ENCODE results near the gene CPXM2.

CPXM2 gene

GRCh38 chr10:123891144-123892071, at the start of gene CPXM2:
CPXM2 (minus strand) TSS chr10:123891807; CDS start chr10:123891659, 148 bp downstream.
- DNase-seq: no peak

GRCh38 chr10:123939591-123939990, 48.0 kb upstream of the CPXM2 start:
- DNase-seq: no peak

- DNase-seq: no peak
These were observed 47.3 kb upstream of the CPXM2 start for GRCh38 chr10:123938890-123939289.

- no peak for DNase-seq
These were observed 44.8 kb upstream of the CPXM2 start for GRCh38 chr10:123936426-123936825.

- DNase-seq: no peak
These were observed 44.1 kb upstream of the CPXM2 start for GRCh38 chr10:123935680-123936079.

GRCh38 chr10:123934846-123935245, 43.2 kb upstream of the CPXM2 start:
- DNase-seq: no peak

GRCh38 chr10:123930340-123931001, 38.9 kb upstream of the CPXM2 start:
- no peak for DNase-seq

GRCh38 chr10:123929791-123930190, 38.2 kb upstream of the CPXM2 start:
- DNase-seq: no peak

GRCh38 chr10:123928427-123928826, 36.8 kb upstream of the CPXM2 start:
- DNase-seq: no peak

GRCh38 chr10:123926401-123927264, 35.0 kb upstream of the CPXM2 start:
- no peak for DNase-seq

GRCh38 chr10:123922126-123922525, 30.5 kb upstream of the CPXM2 start:
- DNase-seq: no peak

- no peak for DNase-seq
These were observed 25.2 kb upstream of the CPXM2 start for GRCh38 chr10:123916775-123917174.

GRCh38 chr10:123913688-123914268, 22.2 kb upstream of the CPXM2 start:
- no peak for DNase-seq

GRCh38 chr10:123912871-123913270, 21.3 kb upstream of the CPXM2 start:
- no peak for DNase-seq

- DNase-seq: no peak
These were observed 20.9 kb upstream of the CPXM2 start for GRCh38 chr10:123912466-123912865.

- no peak for DNase-seq
These were observed 20.3 kb upstream of the CPXM2 start for GRCh38 chr10:123911866-123912265.

- DNase-seq: no peak
These were observed 18.3 kb upstream of the CPXM2 start for GRCh38 chr10:123909866-123910265.

GRCh38 chr10:123909426-123909825, 17.8 kb upstream of the CPXM2 start:
- no peak for DNase-seq

GRCh38 chr10:123908379-123908778, 16.8 kb upstream of the CPXM2 start:
- no peak for DNase-seq

- DNase-seq: no peak
These were observed 15.5 kb upstream of the CPXM2 start for GRCh38 chr10:123906884-123907652.

GRCh38 chr10:123906296-123906695, 14.7 kb upstream of the CPXM2 start:
- no peak for DNase-seq

GRCh38 chr10:123904834-123905409, 13.3 kb upstream of the CPXM2 start:
- no peak for DNase-seq
